OCI-LY1 (cell line): ENCODE measurements around the gene PRR36.
"Not testable (repeated sequence)": the region's sequence is repeated elsewhere in the genome, so short reads cannot be mapped to it uniquely, and the experiment has no call there.

Source experiments
- CTCF ChIP-seq: fragments of 200-600 bp; sonication (generic), shearing (Covaris generic); IDR thresholded peaks from 2 replicates; pipeline ENCODE4 v1.5.1; 2017; ENCODE audit warnings: mild to moderate bottlenecking, antibody characterized with exemption, low read length, moderate library complexity, mixed read lengths
- EZH2 ChIP-seq: fragments of 200-600 bp; sonication (generic), shearing (Covaris generic); IDR thresholded peaks from 2 replicates; pipeline ENCODE4 v1.8.0; 2017; ENCODE audit warnings: borderline replicate concordance, mixed run types, mild to moderate bottlenecking, antibody characterized with exemption, low read length, moderate library complexity, mixed read lengths

GRCh38 chr19:7918062-7918614, 43.9 kb upstream of the PRR36 start:
- not testable (repeated sequence) for TF ChIP-seq CTCF, EZH2
